Liver (tissue), 9 donors: ENCODE measurements around the gene ENTPD1. TPM values are rescaled to one million over a fixed set of nuclear protein-coding genes. Genes with fewer than 3 reads are reported as not detected.

Experiments used
- DNase-seq: peaks from one replicate; pipeline ENCODE4 v3.0.0-alpha.2; 2017; ENCODE audit warnings: low spot score
- H3K27ac ChIP-seq, 2 donors: one replicate each; pipeline ENCODE4 v1.7.0; 2013; ENCODE audit warnings: inconsistent platforms in 2 of 2, low read length in 2 of 2, control low read depth in 1 of 2, low read depth in 1 of 2, mild to moderate bottlenecking in 1 of 2
- H3K27me3 ChIP-seq, 4 donors: one replicate each; pipeline versions ENCODE4 v1.6.1 to v1.7.0; 2013; ENCODE audit warnings: low read length in 3 of 4, inconsistent platforms in 1 of 4, mild to moderate bottlenecking in 1 of 4, moderate library complexity in 1 of 4; ENCODE audit not compliant: control insufficient read depth in 4 of 4, insufficient read depth in 4 of 4
- H3K36me3 ChIP-seq, 4 donors: one replicate each; pipeline versions ENCODE4 v1.6.1 to v1.7.0; 2013; ENCODE audit warnings: low read length in 3 of 4, mild to moderate bottlenecking in 3 of 4, low read depth in 1 of 4, moderate library complexity in 1 of 4; ENCODE audit not compliant: control insufficient read depth in 4 of 4, insufficient read depth in 3 of 4
- H3K4me1 ChIP-seq, 4 donors: one replicate each; pipeline versions ENCODE4 v1.6.1 to v1.7.0; 2013; ENCODE audit warnings: low read length in 3 of 4, mild to moderate bottlenecking in 3 of 4, moderate library complexity in 1 of 4; ENCODE audit not compliant: control insufficient read depth in 4 of 4, insufficient read depth in 4 of 4
- H3K4me3 ChIP-seq, 3 donors: one replicate each; pipeline versions ENCODE4 v1.6.1 to v1.7.0; 2013; ENCODE audit warnings: low read length in 3 of 3, control low read depth in 1 of 3, low read depth in 1 of 3, mild to moderate bottlenecking in 1 of 3
- H3K9ac ChIP-seq, 2 donors: one replicate each; pipeline ENCODE4 v1.7.0; 2013; ENCODE audit warnings: low read length in 2 of 2, mild to moderate bottlenecking in 2 of 2, moderate library complexity in 2 of 2, control low read depth in 1 of 2, low read depth in 1 of 2
- H3K9me3 ChIP-seq, 4 donors: one replicate each; pipeline versions ENCODE4 v1.6.1 to v1.7.0; 2013; ENCODE audit warnings: low read length in 3 of 4; ENCODE audit not compliant: control insufficient read depth in 4 of 4
- ATF3 ChIP-seq: IDR thresholded peaks from 2 replicates; pipeline ENCODE4 v1.6.1; 2016; ENCODE audit warnings: antibody characterized with exemption
- EGR1 ChIP-seq, 2 donors: IDR thresholded peaks; 2 replicates each; pipeline ENCODE4 v1.6.1; 2016 to 2018; ENCODE audit warnings: antibody characterized with exemption in 2 of 2, low read depth in 2 of 2
- FOXA1 ChIP-seq: IDR thresholded peaks from 2 replicates; pipeline ENCODE4 v1.6.1; 2016; ENCODE audit warnings: antibody characterized with exemption
- FOXA2 ChIP-seq: IDR thresholded peaks from 2 replicates; pipeline ENCODE4 v1.6.1; 2016; ENCODE audit warnings: antibody characterized with exemption
- HNF4A ChIP-seq, 2 donors: conservative IDR thresholded peaks; 2 replicates each; pipeline ENCODE4 v1.6.1; 2016; ENCODE audit warnings: antibody characterized with exemption in 2 of 2, mild to moderate bottlenecking in 2 of 2
- HNF4G ChIP-seq: IDR thresholded peaks from 2 replicates; pipeline ENCODE4 v1.6.1; 2016; ENCODE audit warnings: antibody characterized with exemption
- JUND ChIP-seq, 2 donors: IDR thresholded peaks; 2 replicates each; pipeline ENCODE4 v1.6.1; 2016; ENCODE audit warnings: antibody characterized with exemption in 2 of 2
- NR2F2 ChIP-seq: IDR thresholded peaks from 2 replicates; pipeline ENCODE4 v1.6.1; 2016; ENCODE audit warnings: antibody characterized with exemption
- RXRA ChIP-seq, 2 donors: IDR thresholded peaks; 2 replicates each; pipeline ENCODE4 v1.6.1; 2017 to 2018; ENCODE audit warnings: antibody characterized with exemption in 2 of 2, mild to moderate bottlenecking in 1 of 2
- SP1 ChIP-seq: IDR thresholded peaks from 2 replicates; pipeline ENCODE4 v1.6.1; 2018; ENCODE audit warnings: antibody characterized with exemption, mild to moderate bottlenecking
- TAF1 ChIP-seq: conservative IDR thresholded peaks from 2 replicates; pipeline ENCODE4 v1.6.1; 2016; ENCODE audit warnings: antibody characterized with exemption, mild to moderate bottlenecking
- ZBTB33 ChIP-seq: IDR thresholded peaks from 2 replicates; pipeline ENCODE4 v1.6.1; 2016; ENCODE audit warnings: antibody characterized with exemption
- WGBS: extraction: QIAGEN DNeasy Blood & Tissue Kit; methylation state at CpG from one replicate; pipeline ENCODE4 v1.1.7; 2013; 5-methylcytosine and 5-hydroxymethylcytosine counted together
- polyA plus RNA-seq, 2 donors: library from polyadenylated mRNA; stranded (reverse) in 1 of 2; unstranded in 1 of 2; fragments of 200-250 nt in 1 of 2; fragments of >200 nt in 1 of 2; fragmentation: Nextera tagmentation in 1 of 2; extraction: Ambion mirVana in 1 of 2; gene quantifications; one replicate each; pipeline versions ENCODE4 v1.2.1 to v1.2.3, GENCODE V29; 2013 to 2015
- total RNA-seq, 2 donors: library from RNA; depleted of rRNA; stranded (reverse); fragments of >200 nt; gene quantifications; one replicate each; pipeline ENCODE4 v1.2.3, GENCODE V29; 2014
- TF ChIP-seq, protein P1 (sequence below): IDR thresholded peaks from 2 replicates; pipeline ENCODE4 v1.6.1; 2016; ENCODE audit warnings: antibody characterized with exemption
- TF ChIP-seq, protein P2 (sequence below): fragments of 150-350 bp; IDR thresholded peaks from 2 replicates; pipeline ENCODE4 v1.5.1; 2017; ENCODE audit warnings: improper control_type of control experiment, low read depth, low read length; ENCODE audit not compliant: missing input control
- donor health status: healthy.
- donor health status: healthy.
- donor health status: healthy.
- donor health status: healthy.
- donor health status: healthy.

ENTPD1 gene
- total and polyA plus RNA-seq, 4 donors = 2.1 to 8.0 (median 4.3) TPM

DNA sequence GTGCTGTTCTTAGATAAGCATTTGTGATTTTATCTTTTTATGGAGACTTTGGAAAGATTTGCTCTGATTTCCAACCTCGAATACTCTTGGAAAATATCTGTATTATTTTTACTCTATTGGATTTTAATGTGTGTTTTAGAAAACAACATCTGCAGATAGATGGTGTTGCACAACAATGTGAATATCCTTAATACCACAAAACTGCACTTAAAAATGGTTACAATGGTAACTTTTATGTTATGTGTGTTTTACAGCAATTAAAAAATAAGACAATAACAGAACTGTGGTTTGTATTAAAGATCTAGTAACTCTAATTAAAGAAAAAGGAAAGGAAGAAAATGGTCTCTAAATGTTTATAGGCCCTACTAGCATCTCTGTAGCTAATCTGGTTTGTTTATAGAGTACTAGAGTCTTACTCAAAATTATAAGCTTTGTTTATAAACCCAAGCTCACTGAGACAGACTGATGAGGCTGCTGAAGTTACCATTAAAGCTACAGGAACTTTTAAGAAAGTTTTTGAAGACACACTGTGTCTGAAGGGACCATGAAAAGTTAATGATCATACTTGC, 77.2 kb downstream of the ENTPD1 start:
- peak overlapping the region in 1 of 2 donors; percentile 5 for H3K27ac ChIP-seq
- 62% methylated on average over 1 of the region's 1 CpG for WGBS
- H3K4me3 ChIP-seq = no peak overlapping the region
- H3K36me3 ChIP-seq = no peaks in the 10 kb centered on the region
- no peak for DNase-seq
- no peak for TF ChIP-seq TAF1
- TF ChIP-seq HNF4G = no peak
- no peak for TF ChIP-seq ATF3
- TF ChIP-seq HNF4A (conservative IDR thresholded peaks at IDR 0.05) = no peak
- TF ChIP-seq ZBTB33 = no peak
- TF ChIP-seq, protein P1, sequence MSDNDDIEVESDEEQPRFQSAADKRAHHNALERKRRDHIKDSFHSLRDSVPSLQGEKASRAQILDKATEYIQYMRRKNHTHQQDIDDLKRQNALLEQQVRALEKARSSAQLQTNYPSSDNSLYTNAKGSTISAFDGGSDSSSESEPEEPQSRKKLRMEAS = no peak
- TF ChIP-seq JUND (IDR thresholded peaks at IDR 0.05) = no peak
- no peak for TF ChIP-seq EGR1 (IDR thresholded peaks at IDR 0.05; ENCODE audit: low read depth in 2 of 2)
- TF ChIP-seq SP1 = no peak
- TF ChIP-seq FOXA1 = no peak
- no peak for TF ChIP-seq NR2F2
- TF ChIP-seq RXRA (IDR thresholded peaks at IDR 0.05) = no peak
- H3K27me3 ChIP-seq = no peaks in the 10 kb centered on the region
- H3K9me3 ChIP-seq = no peaks in the 10 kb centered on the region
- no peaks in the 10 kb centered on the region for H3K4me1 ChIP-seq
- H3K9ac ChIP-seq = no peak overlapping the region

- H3K4me3 ChIP-seq = no peak overlapping the region
- no peak overlapping the region for H3K27ac ChIP-seq
- TF ChIP-seq FOXA2 (no peak), RXRA (IDR thresholded peaks at IDR 0.05) (no peak), NR2F2 (no peak), ATF3 (no peak), TAF1 (no peak)
- TF ChIP-seq, protein P2, sequence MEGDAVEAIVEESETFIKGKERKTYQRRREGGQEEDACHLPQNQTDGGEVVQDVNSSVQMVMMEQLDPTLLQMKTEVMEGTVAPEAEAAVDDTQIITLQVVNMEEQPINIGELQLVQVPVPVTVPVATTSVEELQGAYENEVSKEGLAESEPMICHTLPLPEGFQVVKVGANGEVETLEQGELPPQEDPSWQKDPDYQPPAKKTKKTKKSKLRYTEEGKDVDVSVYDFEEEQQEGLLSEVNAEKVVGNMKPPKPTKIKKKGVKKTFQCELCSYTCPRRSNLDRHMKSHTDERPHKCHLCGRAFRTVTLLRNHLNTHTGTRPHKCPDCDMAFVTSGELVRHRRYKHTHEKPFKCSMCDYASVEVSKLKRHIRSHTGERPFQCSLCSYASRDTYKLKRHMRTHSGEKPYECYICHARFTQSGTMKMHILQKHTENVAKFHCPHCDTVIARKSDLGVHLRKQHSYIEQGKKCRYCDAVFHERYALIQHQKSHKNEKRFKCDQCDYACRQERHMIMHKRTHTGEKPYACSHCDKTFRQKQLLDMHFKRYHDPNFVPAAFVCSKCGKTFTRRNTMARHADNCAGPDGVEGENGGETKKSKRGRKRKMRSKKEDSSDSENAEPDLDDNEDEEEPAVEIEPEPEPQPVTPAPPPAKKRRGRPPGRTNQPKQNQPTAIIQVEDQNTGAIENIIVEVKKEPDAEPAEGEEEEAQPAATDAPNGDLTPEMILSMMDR = no peak
- no peak overlapping the region for H3K9ac ChIP-seq
- H3K36me3 ChIP-seq = no peaks in the 10 kb centered on the region
- H3K4me1 ChIP-seq = no peaks in the 10 kb centered on the region
- no peak for DNase-seq
- H3K9me3 ChIP-seq = no peaks in the 10 kb centered on the region
- 91% methylated on average over 3 of the region's 3 CpGs for WGBS
- H3K27me3 ChIP-seq = no peaks in the 10 kb centered on the region
These were observed 78.4 kb downstream of the ENTPD1 start for GRCh38 chr10:95834406-95834805.
